K562 (cell line): ENCODE results near the gene ITLN1. TPM values are rescaled to one million over a fixed set of nuclear protein-coding genes. Genes with fewer than 3 reads are reported as not detected.

ENCODE experiments used
- ATAC-seq: fragments of 200-7000 bp; cut with Tn5 transposase; 3 replicates; pipeline ENCODE4 v1.9.1; 2020; ENCODE audit warnings: moderate library complexity
- BruUV-seq: library from RNA; stranded (reverse); fragments of 400-500 nt; replicated peaks from 2 replicates; lab custom pipeline; 2021; lab: Mats Ljungman, UMichigan
- CTCF ChIA-PET: fragments of 300-600 bp; formaldehyde crosslinking; extraction: SDS; loops from one replicate; lab custom pipeline; 2021; ENCODE audit warnings: low intra/inter-chr PET ratio; lab: Yijun Ruan, JAX
- POLR2A ChIA-PET: fragments of 300-600, 350-650 bp; sonication (Branson Sonifier 250); formaldehyde crosslinking; extraction: SDS; loops from one replicate; lab custom pipeline; 2021; ENCODE audit warnings: antibody characterized with exemption, inconsistent platforms; lab: Yijun Ruan, JAX
- DNase-seq, 4 experiments: peaks; one replicate each; pipeline versions ENCODE4 v3.0.0 to v3.0.0-alpha.2; 2011 to 2018; ENCODE audit warnings: low spot score in 3 of 4, mixed read lengths in 3 of 4; ENCODE audit errors: extremely low read depth in 1 of 4
- FAIRE-seq: peaks from 2 replicates; lab custom pipeline; 2011; peaks lifted over from hg19 to GRCh38; lab: Jason Lieb, UNC
- H2AFZ ChIP-seq: 2 replicates; pipeline ENCODE4 v1.6.0; 2011; ENCODE audit warnings: low read depth, low read length, control low read depth, inconsistent platforms
- H3K27ac ChIP-seq: fragments of 200-600 bp; 3 replicates; pipeline ENCODE4 v1.8.0; 2011; ENCODE audit warnings: low read depth, mild to moderate bottlenecking, control low read depth, inconsistent platforms, low read length, moderate library complexity, mixed read lengths; ENCODE audit errors: extremely low read depth
- H3K27me3 ChIP-seq, 2 experiments: fragments of 300-600 bp in 1 of 2; 2 replicates in 1 of 2; 3 replicates in 1 of 2; pipeline versions ENCODE4 v1.6.0 to v1.8.0; 2011; ENCODE audit warnings: inconsistent platforms in 2 of 2, low read length in 2 of 2, mild to moderate bottlenecking in 1 of 2, mixed read lengths in 1 of 2, moderate library complexity in 1 of 2; ENCODE audit not compliant: control insufficient read depth in 2 of 2, insufficient read depth in 2 of 2
- H3K36me3 ChIP-seq: fragments of 300-600 bp; 3 replicates; pipeline ENCODE4 v1.8.0; 2011; ENCODE audit warnings: mild to moderate bottlenecking, low read length, inconsistent platforms; ENCODE audit not compliant: control insufficient read depth, insufficient read depth
- H3K4me1 ChIP-seq, 2 experiments: fragments of 200-600 bp in 1 of 2; replicated peaks in 1 of 2; 2 replicates in 1 of 2; 3 replicates in 1 of 2; pipeline versions ENCODE4 v1.5.1 to v1.8.0; 2011; ENCODE audit warnings: inconsistent platforms in 2 of 2, low read length in 2 of 2, mild to moderate bottlenecking in 1 of 2, mixed read lengths in 1 of 2, moderate library complexity in 1 of 2; ENCODE audit not compliant: control insufficient read depth in 2 of 2, insufficient read depth in 2 of 2
- H3K4me2 ChIP-seq: 2 replicates; pipeline ENCODE4 v1.6.1; 2011; ENCODE audit warnings: low read length, control low read depth, inconsistent platforms, mixed read lengths; ENCODE audit not compliant: insufficient read depth
- H3K4me3 ChIP-seq: fragments of 200-600 bp; sonication (generic), shearing (Covaris generic); 2 replicates; pipeline ENCODE4 v1.5.1; 2016; ENCODE audit warnings: control low read depth, inconsistent platforms
- H3K79me2 ChIP-seq: fragments of 200-600 bp; 3 replicates; pipeline ENCODE4 v1.8.0; 2011; ENCODE audit warnings: low read length, inconsistent platforms; ENCODE audit not compliant: control insufficient read depth, insufficient read depth
- H3K9ac ChIP-seq, 2 experiments: 2 replicates each; pipeline versions ENCODE4 v1.6.0 to v1.6.1; 2011; ENCODE audit warnings: low read depth in 2 of 2, low read length in 2 of 2, control low read depth in 1 of 2, inconsistent platforms in 1 of 2, mild to moderate bottlenecking in 1 of 2, mixed read lengths in 1 of 2; ENCODE audit not compliant: insufficient read depth in 1 of 2
- H3K9me1 ChIP-seq: one replicate; pipeline ENCODE4 v1.6.0; 2011; ENCODE audit warnings: inconsistent platforms, mild to moderate bottlenecking, low read length, moderate library complexity; ENCODE audit not compliant: control insufficient read depth, insufficient read depth
- H3K9me3 ChIP-seq: replicated peaks from 2 replicates; pipeline ENCODE4 v1.5.1; 2011; ENCODE audit warnings: low read depth, low read length, inconsistent platforms; ENCODE audit not compliant: control insufficient read depth, insufficient read depth
- H4K20me1 ChIP-seq: replicated peaks from 2 replicates; pipeline ENCODE4 v1.6.1; 2011; ENCODE audit warnings: low read length, inconsistent platforms, mixed read lengths; ENCODE audit not compliant: control insufficient read depth, insufficient read depth
- BHLHE40 ChIP-seq: IDR thresholded peaks from 2 replicates; pipeline ENCODE4 v1.6.1; 2011; ENCODE audit warnings: low read length, improper control_type of control experiment
- CCNT2 ChIP-seq: IDR thresholded peaks from 2 replicates; pipeline ENCODE4 v1.6.1; 2011; ENCODE audit warnings: borderline replicate concordance, low read depth, mild to moderate bottlenecking, moderate library complexity, mixed read lengths, low read length; ENCODE audit not compliant: insufficient read length; ENCODE audit errors: extremely low read depth
- FOXA1 ChIP-seq: fragments of 450-650 bp; IDR thresholded peaks from 2 replicates; pipeline ENCODE4 v1.6.1; 2016; ENCODE audit warnings: mild to moderate bottlenecking, borderline replicate concordance
- POLR3G ChIP-seq: IDR thresholded peaks from 2 replicates; pipeline ENCODE4 v1.6.1; 2011; ENCODE audit not compliant: insufficient read length, insufficient replicate concordance; ENCODE audit errors: extremely low read depth
- ZNF143 ChIP-seq: sonication (generic); formaldehyde crosslinking; IDR thresholded peaks from 2 replicates; pipeline ENCODE4 v1.9.0; 2022; ENCODE audit warnings: mild to moderate bottlenecking, missing genetic modification reagents
- WGBS: fragments of 100-300 bp; shearing (Covaris generic); methylation state at CpG from one replicate; pipeline ENCODE4 v1.1.6; 2016; ENCODE audit warnings: low coverage, mixed read lengths; ENCODE audit not compliant: insufficient coverage; ENCODE audit errors: missing lambda C conversion rate; 5-methylcytosine and 5-hydroxymethylcytosine counted together
- in situ Hi-C: fragments of 300-500 bp; cut with MboI; formaldehyde crosslinking; loops from 4 replicates; pipeline ENCODE4 v1.15.0; 2018; ENCODE audit warnings: inconsistent platforms, mixed read lengths
- intact Hi-C: fragments of 100-400 bp; cut with micrococcal nuclease; formaldehyde crosslinking; loops from 2 replicates; pipeline ENCODE4 v1.14.2; 2022
- polyA plus RNA-seq, 8 experiments: library from polyadenylated mRNA; depleted of rRNA in 4 of 8; stranded (reverse) in 5 of 8; unstranded in 3 of 8; fragments of >200 nt; fragmentation: Nextera tagmentation in 2 of 8; fragmentation: Illumina TruSeq in 1 of 8; extraction: Ambion mirVana in 2 of 8; extraction: Trizol in 1 of 8; gene quantifications; 2 replicates each; pipeline versions ENCODE4 v1.2.1 to v1.2.3, GENCODE V29; 2011 to 2014; ENCODE audit warnings: inconsistent platforms in 1 of 8, missing spikeins in 1 of 8
- total RNA-seq, 7 experiments: library from RNA; depleted of rRNA in 6 of 7; stranded (reverse); fragments of >200 nt in 6 of 7; fragmentation: Illumina TruSeq in 2 of 7; extraction: Trizol in 2 of 7; gene quantifications; 2 replicates each; pipeline versions ENCODE4 v1.2.1 to v1.2.3, GENCODE V29; 2011 to 2021; ENCODE audit warnings: low replicate concordance in 1 of 7
- TF ChIP-seq, protein P1 (sequence below): fragments of 450-650 bp; formaldehyde crosslinking; conservative IDR thresholded peaks from 2 replicates; pipeline ENCODE4 v1.4.0; 2022; ENCODE audit warnings: mild to moderate bottlenecking, missing genetic modification characterization

Gene ITLN1
- total and polyA plus RNA-seq, 9 of the 15 experiments (the other 6 are each of a cell fraction or from before 2014, with no cell fraction given) = not detected

DNA sequence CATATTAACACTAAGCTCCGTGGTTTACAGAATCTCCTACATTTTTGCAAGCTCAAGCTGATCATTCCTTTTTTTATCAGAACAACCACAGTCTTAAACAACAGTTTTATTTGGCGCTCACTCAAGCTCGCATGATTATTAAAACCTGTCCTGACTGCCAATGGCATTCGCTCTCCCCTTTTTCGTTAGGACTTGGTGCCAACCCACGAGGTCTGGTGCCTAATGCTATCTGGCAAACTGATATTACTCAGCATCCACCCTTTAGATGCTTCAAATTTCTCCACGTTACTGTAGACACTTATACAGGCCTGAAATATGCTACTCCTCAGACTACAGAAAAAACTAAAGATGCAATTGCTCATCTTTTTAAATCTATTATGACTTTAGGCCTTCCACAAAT lies 23.0 kb upstream of the ITLN1 start:
- Histone ChIP-seq H3K36me3 (no peaks in the 10 kb centered on the region), H3K9me3 (peaks cover 4% of the 10 kb centered on the region; the same call in 1 of the 2 replicates), H3K9ac (no peak overlapping the region), H3K79me2 (no peaks in the 10 kb centered on the region), H3K4me3 (no peak overlapping the region), H2AFZ (no peak overlapping the region), H3K27ac (no peak overlapping the region), H3K27me3 (peaks cover 7 to 24% of the 10 kb centered on the region in 2 experiments; a peak in 3 of 5 replicates), H3K4me2 (no peak overlapping the region), H3K4me1 (peaks cover 0 to 6% of the 10 kb centered on the region in 2 experiments; a peak in 2 of 5 replicates), H3K9me1 (no peaks in the 10 kb centered on the region), H4K20me1 (no peaks in the 10 kb centered on the region)
- no TSS peak for BruUV-seq
- intact Hi-C loops = no loop called here
- no peak for ATAC-seq
- DNase-seq = no peak
- no peak for FAIRE-seq
- in situ Hi-C loops = no loop called here
- no peak for TF ChIP-seq CCNT2
- no peak for TF ChIP-seq POLR3G
- no peak for TF ChIP-seq BHLHE40
- TF ChIP-seq, protein P1, sequence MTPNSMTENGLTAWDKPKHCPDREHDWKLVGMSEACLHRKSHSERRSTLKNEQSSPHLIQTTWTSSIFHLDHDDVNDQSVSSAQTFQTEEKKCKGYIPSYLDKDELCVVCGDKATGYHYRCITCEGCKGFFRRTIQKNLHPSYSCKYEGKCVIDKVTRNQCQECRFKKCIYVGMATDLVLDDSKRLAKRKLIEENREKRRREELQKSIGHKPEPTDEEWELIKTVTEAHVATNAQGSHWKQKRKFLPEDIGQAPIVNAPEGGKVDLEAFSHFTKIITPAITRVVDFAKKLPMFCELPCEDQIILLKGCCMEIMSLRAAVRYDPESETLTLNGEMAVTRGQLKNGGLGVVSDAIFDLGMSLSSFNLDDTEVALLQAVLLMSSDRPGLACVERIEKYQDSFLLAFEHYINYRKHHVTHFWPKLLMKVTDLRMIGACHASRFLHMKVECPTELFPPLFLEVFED (CRISPR knock-in tag) = no peak
- TF ChIP-seq ZNF143 (CRISPR knock-in tag) = no peak
- TF ChIP-seq FOXA1 = no peak
- POLR2A ChIA-PET = no interaction called here
- CTCF ChIA-PET = no interaction called here
- WGBS = 0% methylated on average over 7 of the region's 7 CpGs
